GM19438 (cell line): ENCODE data around the gene RAB40B.

ENCODE experiments used
- ATAC-seq: cut with Tn5 transposase; IDR thresholded peaks from one replicate; pipeline ENCODE4 v1.9.1; 2021; ENCODE audit warnings: low read depth; ENCODE audit not compliant: unreplicated experiment

Gene RAB40B

DNA sequence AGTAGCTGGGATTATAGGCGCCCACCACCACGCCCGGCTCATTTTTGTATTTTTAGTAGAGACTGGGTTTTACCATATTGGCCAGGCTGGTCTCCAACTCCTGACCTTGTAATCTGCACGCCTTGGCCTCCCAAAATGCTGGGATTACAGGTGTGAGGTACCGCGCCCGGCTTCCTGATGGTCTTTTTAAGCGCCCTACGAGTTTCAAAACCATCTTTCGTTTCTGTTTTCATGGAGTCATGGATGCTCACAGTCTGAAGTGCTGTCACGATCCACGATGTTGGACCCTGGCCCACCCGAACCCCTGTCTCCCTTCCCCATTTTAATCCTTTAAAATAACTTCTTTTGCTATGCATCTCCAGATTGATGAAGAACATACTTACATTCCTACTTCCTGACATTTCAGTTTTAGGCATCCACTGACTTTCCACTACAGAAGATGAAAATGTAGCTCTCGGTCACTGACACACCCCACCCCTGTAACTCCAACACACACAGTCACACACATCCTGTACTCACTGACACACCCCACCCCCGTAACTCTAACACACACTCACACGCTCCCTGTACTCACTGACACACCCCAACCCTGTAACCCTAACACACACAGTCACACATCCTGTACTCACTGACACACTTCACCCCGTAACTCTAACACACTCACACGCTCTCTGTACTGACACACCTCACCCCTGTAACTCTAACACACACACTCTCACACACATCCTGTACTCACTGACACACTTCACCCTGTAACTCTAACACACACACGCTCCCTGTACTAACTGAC lies 27.6 kb downstream of the RAB40B start:
- ATAC-seq = no peak

- ATAC-seq = no peak
These were observed 29.8 kb downstream of the RAB40B start for GRCh38 chr17:82668631-82669099.

DNA sequence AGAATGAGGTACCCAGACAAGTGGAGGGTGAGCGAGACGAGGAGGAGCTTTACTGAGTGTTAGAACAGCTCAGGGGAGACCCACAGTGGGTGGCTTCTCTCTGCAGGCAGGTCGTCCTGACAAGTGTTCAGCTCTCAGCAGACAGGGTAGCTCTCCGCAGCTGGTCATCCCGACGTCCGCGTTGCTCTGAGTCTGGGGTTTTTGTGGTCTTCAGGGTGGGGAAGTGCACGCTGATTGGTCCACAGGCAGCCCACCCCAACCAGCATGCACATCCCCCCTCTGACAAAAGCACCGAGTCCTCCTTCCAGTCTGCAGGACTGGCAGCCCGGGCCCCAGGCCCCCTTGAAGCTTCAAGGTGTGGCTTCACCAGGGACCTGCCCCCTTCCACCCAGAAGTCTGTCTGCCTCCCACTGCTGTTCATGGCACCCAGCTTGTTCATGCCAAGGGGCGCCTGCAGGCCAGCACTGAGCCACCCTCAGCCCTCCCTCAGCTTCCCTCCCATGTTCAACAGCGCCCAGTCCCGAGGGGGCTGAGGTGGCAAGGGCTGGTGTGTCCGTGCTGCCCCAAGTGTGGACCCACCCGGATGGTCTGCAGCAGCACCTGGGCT lies 30.4 kb downstream of the RAB40B start:
- ATAC-seq = no peak

DNA sequence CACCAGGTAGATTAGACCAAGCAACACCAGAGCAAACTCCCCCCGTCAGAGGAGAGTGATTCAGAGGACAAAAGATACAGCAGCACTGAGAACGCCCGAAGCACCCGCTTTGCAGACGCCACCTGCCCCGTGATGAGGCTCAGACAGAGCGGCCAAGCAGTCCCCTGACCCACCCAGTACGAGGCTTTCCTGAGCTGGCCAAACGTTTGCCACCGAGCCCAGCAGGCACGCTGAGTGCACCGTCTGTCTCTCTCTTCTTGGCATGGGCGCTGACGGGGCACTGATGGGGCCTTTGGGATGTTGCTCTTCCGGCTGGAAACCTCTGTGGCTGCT lies 30.9 kb downstream of the RAB40B start:
- ATAC-seq = no peak

GRCh38 chr17:82666931-82667667 lies 31.4 kb downstream of the RAB40B start:
- ATAC-seq = no peak

DNA sequence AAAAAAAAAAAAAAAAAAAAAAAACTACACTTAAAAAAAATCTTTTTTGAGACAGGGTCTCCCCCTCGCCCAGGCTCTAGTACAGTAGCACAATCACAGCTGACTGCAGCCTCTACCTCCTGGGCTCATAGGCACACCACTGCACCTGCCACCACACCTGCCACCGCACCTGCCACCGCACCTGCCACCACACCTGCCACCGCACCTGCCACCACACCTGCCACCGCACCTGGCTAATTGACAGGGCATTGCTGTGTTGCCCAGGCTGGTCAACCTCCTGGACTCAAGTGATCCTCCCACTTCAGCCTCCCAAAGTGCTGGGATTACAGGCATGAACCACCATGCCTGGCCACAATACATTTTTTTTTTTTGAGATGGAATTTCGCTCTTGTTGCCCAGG lies 32.6 kb downstream of the RAB40B start:
- no peak for ATAC-seq

GRCh38 chr17:82665217-82665616 lies 33.3 kb downstream of the RAB40B start:
- ATAC-seq = no peak

GRCh38 chr17:82664701-82665182 lies 33.8 kb downstream of the RAB40B start:
- no peak for ATAC-seq

DNA sequence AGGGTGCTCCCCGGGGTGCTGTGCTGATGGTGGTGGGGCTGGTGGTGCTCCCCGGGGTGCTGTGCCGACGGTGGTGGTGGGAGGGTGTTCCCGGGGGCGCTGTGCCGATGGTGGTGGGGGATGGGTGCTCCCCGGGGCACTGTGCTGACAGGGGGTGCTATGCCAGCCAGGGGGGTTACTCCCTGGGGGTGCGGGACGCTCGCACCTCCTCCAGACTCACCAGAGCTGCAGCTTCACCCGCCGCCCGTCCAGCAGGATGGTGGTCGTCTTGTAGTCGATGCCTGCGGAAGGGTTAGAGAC lies 34.3 kb downstream of the RAB40B start:
- ATAC-seq = no peak

DNA sequence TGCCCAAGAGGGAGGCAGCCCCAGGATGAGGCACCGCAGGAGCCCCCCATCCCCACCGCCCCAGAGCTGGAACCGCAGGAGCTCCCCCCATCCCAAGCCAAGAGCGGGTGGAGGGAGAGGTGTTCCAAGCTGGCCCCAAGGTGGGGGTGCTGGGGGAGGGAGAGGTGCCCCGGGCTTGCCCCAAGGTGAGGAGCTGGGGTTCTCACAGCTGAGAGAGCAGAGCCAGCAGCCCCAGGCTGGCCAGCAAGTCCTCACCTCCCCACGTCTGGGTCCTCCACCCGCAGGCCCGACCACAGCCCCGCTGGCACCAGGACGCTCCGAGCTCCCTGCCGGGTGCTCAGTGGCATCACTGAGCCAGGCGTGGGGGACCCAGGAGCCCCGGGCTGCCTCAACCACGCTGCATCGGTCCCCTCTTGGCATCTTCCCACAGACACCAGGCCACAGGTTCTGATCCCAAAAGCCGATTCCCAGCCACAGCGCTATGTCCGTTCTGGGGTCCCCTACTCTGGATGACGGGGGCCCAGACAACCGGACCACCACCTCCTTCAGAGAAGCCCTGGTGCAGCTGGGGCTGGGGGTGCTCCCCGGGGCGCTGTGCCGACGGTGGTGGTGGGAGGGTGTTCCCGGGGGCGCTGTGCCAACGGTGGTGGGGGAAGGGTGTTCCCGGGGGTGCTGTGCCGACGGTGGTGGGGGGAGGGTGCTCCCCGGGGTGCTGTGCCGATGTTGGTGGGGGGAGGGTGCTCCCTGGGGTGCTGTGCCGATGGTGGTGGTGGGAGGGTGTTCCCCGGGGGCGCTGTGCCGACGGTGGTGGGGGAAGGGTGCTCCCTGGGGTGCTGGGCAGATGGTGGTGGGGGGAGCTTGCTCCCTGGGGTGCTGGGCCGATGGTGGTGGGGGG lies 34.9 kb downstream of the RAB40B start:
- no peak for ATAC-seq

- ATAC-seq = no peak
These were observed 35.7 kb downstream of the RAB40B start for GRCh38 chr17:82662711-82663261.

DNA sequence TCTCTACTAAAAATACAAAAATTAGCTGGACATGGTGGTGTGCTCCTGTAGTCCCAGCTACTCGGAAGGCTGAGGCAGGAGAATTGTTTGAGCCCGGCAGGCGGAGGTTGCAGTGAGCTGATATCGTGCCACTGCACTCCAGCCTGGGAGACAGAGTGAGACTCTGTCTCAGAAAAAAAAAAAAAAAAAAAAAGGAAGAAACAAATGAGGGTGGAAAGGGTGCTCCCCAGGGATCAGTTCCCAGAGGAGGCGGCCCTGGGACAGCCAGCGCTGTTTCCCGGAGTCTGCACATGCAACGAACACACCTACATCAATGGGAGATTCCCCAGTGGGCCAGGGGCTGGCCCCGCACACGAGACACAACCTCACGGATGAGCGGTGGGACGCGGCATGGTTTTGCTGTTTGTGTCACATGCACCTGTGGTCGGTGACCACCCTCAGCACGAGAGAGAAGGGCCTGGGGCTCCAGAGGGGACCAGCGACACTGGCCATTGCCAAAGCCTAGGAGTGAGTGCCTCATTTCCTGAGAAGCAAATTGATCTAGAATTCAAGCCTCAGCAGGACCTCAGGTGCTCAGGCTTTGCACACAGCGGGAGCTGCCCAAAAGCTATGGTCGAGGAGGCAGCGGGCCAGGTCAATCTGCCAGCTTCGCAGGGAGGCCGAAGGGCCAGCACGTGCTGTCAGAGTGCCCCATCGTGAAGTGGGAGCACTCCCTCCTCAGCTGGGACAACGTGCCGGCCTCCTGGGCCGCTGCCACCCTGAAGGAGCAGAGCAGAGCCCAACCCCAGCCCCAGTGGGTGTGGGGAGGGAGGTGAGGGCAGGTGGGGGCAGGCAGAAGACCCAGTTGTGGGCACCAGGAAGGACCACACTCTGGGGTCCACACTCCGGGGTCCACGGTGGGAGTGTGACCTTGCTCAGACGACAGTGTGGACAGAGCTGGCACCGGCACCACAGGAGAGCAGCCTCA lies 36.5 kb downstream of the RAB40B start:
- no peak for ATAC-seq

DNA sequence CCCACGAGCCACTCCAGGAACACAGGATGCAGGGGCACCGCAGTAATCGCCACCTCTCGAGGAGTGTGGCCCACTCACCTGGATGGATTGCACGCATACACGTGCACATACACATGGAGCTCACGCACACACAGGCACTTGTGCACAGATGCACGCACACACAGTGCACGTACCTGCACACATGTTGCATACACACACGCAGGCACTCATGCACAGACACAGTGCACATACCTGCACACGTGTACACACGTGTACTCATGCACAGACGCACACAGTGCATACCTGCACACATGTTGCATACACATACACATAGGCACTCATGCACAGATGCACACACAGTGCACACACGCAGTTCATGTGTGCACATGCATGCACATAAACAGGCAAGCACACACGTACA lies 38.6 kb downstream of the RAB40B start:
- ATAC-seq = no peak

DNA sequence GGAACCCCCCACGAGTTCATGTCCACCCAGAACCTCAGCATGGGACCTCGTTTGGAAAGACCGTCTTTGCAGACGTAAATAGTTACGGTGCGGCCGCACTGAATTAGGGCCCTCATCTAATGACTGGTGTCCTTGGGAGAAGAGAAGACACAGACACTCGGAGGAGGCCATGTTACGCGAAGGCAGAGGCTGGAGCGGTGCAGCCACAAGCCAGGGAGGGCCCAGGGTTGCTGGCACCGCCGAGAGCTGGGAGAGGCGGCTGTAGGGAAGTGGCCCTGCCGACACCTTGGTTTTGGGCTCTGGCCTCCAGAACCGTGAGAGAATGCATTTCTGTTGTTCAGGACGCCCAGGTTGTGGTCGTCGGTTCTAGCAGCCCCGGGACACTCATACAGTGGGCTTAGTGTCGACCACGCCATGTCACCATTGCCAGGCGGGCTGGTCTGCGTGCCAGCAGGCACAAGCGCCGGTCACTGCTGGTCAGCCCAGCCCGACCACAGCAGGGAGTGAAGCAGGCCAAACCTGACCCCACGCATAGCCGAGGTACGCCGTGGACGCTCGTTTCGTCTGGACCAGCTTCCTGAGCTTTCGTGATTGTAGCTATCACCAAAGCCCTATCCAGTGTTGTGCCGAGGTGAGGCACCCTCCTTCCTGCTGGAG lies 39.6 kb downstream of the RAB40B start:
- ATAC-seq = no peak

GRCh38 chr17:82658331-82658730 lies 40.2 kb downstream of the RAB40B start:
- ATAC-seq = no peak

DNA sequence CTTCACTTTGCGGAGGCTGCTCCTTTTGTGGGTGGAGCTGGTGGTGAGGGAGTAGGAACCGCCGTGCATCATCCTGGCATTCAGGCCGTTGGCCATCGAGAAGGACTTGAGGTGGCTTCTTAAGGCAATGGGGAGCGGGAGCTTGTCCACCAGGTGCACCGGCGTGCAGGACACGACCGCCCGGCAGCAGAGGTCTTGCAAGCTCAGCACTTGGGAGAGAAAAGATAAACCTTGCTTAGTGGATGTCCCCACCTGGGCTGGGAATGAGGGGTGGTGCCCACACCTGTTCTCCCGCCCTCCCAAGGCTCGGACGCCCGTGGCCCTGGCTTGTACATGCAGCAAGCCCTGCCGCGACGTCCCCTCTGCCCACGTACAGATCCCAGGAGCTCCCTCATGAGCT lies 40.6 kb downstream of the RAB40B start:
- no peak for ATAC-seq

DNA sequence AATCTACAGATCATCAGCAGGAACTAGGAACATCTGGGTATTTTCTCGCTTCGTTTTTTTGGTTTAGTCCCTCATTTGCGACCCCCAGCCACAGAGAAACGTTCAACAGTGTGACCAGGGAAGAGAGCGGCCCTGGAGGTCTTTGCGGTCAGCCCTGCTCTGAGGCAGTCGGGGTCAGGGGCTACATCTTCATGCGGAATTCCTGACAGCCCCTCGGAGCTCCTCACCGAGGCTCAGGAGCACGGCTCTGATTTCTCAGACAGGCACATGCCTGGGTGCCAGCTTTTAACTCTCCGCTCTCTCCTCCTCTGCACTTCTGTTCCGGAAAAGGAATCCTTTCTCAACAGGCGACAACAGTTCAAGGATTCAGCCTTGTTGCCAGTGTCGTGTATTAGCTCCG lies 42.2 kb downstream of the RAB40B start:
- no peak for ATAC-seq

GRCh38 chr17:82655523-82655922 lies 43.0 kb downstream of the RAB40B start:
- no peak for ATAC-seq

DNA sequence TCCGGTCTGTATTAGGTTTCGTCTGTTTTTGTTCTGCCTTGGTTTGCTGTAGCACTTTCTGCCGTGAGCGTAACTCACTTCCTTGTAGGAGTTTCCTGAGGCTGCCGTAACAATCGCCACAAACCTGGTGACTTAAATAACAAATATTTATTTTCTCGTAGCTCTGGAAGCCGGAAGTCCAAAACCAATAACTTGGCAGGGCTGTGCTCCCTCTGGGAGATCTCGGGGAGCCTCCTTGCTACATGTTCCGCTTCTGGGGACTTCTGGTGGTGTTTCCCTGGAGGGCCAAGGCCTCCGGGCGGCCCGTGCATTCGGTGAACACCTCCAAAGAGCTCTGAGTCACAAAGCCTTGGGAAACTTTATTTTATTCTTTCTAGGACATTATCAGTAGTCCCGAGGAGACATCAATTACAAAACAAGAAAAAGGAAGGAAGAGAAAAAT lies 43.4 kb downstream of the RAB40B start:
- no peak for ATAC-seq
